ENCODE data around the gene ADAMTS18.

- TF ChIP-seq CTCF (IDR thresholded peaks at IDR 0.05) (no peak), POLR2AphosphoS5 (IDR thresholded peaks at IDR 0.05) (no peak), EP300 (IDR thresholded peaks at IDR 0.05) (no peak)
These were observed 40.9 kb downstream of the ADAMTS18 start for GRCh38 chr16:77393955-77394354.

Measured in sigmoid colon (tissue), 4 donors.